HepG2 (cell line): ENCODE results near the gene ZFAND2B. TPM values are rescaled to one million over a fixed set of nuclear protein-coding genes. Genes with fewer than 3 reads are reported as not detected.

ENCODE experiments used
- BORCS8-MEF2B ChIP-seq: sonication (generic); formaldehyde crosslinking; IDR thresholded peaks from 2 replicates; pipeline ENCODE4 v1.8.0; 2022; ENCODE audit warnings: mild to moderate bottlenecking, missing genetic modification reagents
- CAMTA2 ChIP-seq: sonication (generic); formaldehyde crosslinking; IDR thresholded peaks from 2 replicates; pipeline ENCODE4 v1.4.0; 2020; ENCODE audit warnings: mild to moderate bottlenecking, missing genetic modification reagents, borderline replicate concordance
- ERF ChIP-seq: IDR thresholded peaks from 2 replicates; pipeline ENCODE4 v1.6.1; 2018; ENCODE audit warnings: missing biosample characterization, missing genetic modification reagents
- HES4 ChIP-seq: sonication (generic); formaldehyde crosslinking; IDR thresholded peaks from 2 replicates; pipeline ENCODE4 v1.9.0; 2021; ENCODE audit warnings: mild to moderate bottlenecking, missing genetic modification reagents, borderline replicate concordance
- MAFK ChIP-seq, 2 experiments: IDR thresholded peaks in 1 of 2; conservative IDR thresholded peaks in 1 of 2; 2 replicates each; pipeline ENCODE4 v1.6.1; 2011; ENCODE audit warnings: improper control_type of control experiment in 2 of 2, low read length in 2 of 2
- NCOA2 ChIP-seq: sonication (generic); formaldehyde crosslinking; IDR thresholded peaks from 2 replicates; pipeline ENCODE4 v1.8.0; 2022; ENCODE audit warnings: inconsistent platforms
- TEF ChIP-seq: sonication (generic); formaldehyde crosslinking; IDR thresholded peaks from 2 replicates; pipeline ENCODE4 v1.5.0; 2020; ENCODE audit warnings: missing genetic modification reagents
- TERF1 ChIP-seq: sonication (generic); formaldehyde crosslinking; IDR thresholded peaks from 2 replicates; pipeline ENCODE4 v1.8.0; 2022; ENCODE audit warnings: mild to moderate bottlenecking, missing genetic modification reagents, moderate library complexity
- TMF1 ChIP-seq: sonication (generic); formaldehyde crosslinking; IDR thresholded peaks from 2 replicates; pipeline ENCODE4 v1.8.1; 2022; ENCODE audit warnings: low read depth, missing genetic modification reagents
- TP53 ChIP-seq: sonication (generic); formaldehyde crosslinking; conservative IDR thresholded peaks from 2 replicates; pipeline ENCODE4 v1.4.0; 2020; ENCODE audit warnings: missing genetic modification reagents
- TRIM22 ChIP-seq: fragments of 450-650 bp; IDR thresholded peaks from 2 replicates; pipeline ENCODE4 v1.6.1; 2017
- ZBTB46 ChIP-seq: sonication (generic); formaldehyde crosslinking; IDR thresholded peaks from 2 replicates; pipeline ENCODE4 v1.4.0; 2020; ENCODE audit warnings: mild to moderate bottlenecking, missing genetic modification reagents, borderline replicate concordance
- ZC3H4 ChIP-seq: sonication (generic); formaldehyde crosslinking; IDR thresholded peaks from 2 replicates; pipeline ENCODE4 v1.4.0; 2020; ENCODE audit warnings: missing genetic modification reagents, borderline replicate concordance
- ZHX2 ChIP-seq, 2 experiments: sonication (generic) in 1 of 2; formaldehyde crosslinking in 1 of 2; IDR thresholded peaks; 2 replicates each; pipeline versions ENCODE4 v1.6.1 to v1.9.0; 2014 to 2022; ENCODE audit warnings: antibody characterized with exemption in 1 of 2, borderline replicate concordance in 1 of 2, inconsistent platforms in 1 of 2, low read depth in 1 of 2, missing genetic modification reagents in 1 of 2
- ZNF24 ChIP-seq: fragments of 450-650 bp; IDR thresholded peaks from 2 replicates; pipeline ENCODE4 v1.6.1; 2017; ENCODE audit warnings: antibody characterized with exemption, mild to moderate bottlenecking
- ZNF660 ChIP-seq: sonication (generic); formaldehyde crosslinking; IDR thresholded peaks from 2 replicates; pipeline ENCODE4 v1.5.1; 2020; ENCODE audit warnings: mild to moderate bottlenecking, low read depth, missing genetic modification reagents, borderline replicate concordance
- ZNF850 ChIP-seq: sonication (generic); formaldehyde crosslinking; conservative IDR thresholded peaks from 2 replicates; pipeline ENCODE4 v1.9.0; 2021; ENCODE audit warnings: mild to moderate bottlenecking, missing genetic modification reagents
- polyA plus RNA-seq, 8 experiments: library from polyadenylated mRNA; depleted of rRNA in 3 of 8; stranded (reverse) in 7 of 8; unstranded in 1 of 8; fragments of >200 nt; fragmentation: Illumina TruSeq in 4 of 8; extraction: Trizol in 4 of 8; gene quantifications; 2 replicates each; pipeline versions ENCODE4 v1.2.1 to v1.2.3, GENCODE V29; 2011 to 2016; ENCODE audit warnings: low read depth in 4 of 8, missing spikeins in 1 of 8, mixed read lengths in 1 of 8; ENCODE audit not compliant: insufficient read depth in 1 of 8
- total RNA-seq, 5 experiments: library from RNA; depleted of rRNA; stranded (reverse); fragments of >200 nt; fragmentation: Illumina TruSeq; extraction: Trizol; gene quantifications; 2 replicates each; pipeline ENCODE4 v1.2.3, GENCODE V29; 2016; ENCODE audit warnings: low read depth in 1 of 5

The ZFAND2B gene
- total and polyA plus RNA-seq, 2 of the 13 experiments (the other 11 are each of a cell fraction or from before 2014, with no cell fraction given), result 53.3 to 115 TPM

- peak; percentile 78; the same call in 1 of the 2 replicates for TF ChIP-seq TMF1 (CRISPR knock-in tag)
- TF ChIP-seq ZC3H4 (CRISPR knock-in tag), result no peak
- TF ChIP-seq ZNF660 (CRISPR knock-in tag), result no peak
- no peak for TF ChIP-seq ZHX2 (IDR thresholded peaks at IDR 0.05; ENCODE audit: low read depth)
- no peak for TF ChIP-seq ZHX2 (CRISPR knock-in tag; IDR thresholded peaks at IDR 0.05; ENCODE audit: borderline replicate concordance)
- no peak for TF ChIP-seq NCOA2
- TF ChIP-seq TP53 (CRISPR knock-in tag), result no peak
- TF ChIP-seq ZNF24, result 0 out of 2 replicates have a peak, but pooled peaks have one; percentile 22
- 0 out of 2 replicates have a peak, but pooled peaks have one; percentile 38 for TF ChIP-seq ZNF850
- peak; percentile 83 for TF ChIP-seq ERF (CRISPR knock-in tag)
- TF ChIP-seq TRIM22, result no peak
- TF ChIP-seq ZBTB46 (CRISPR knock-in tag), result no peak
- no peak for TF ChIP-seq HES4 (CRISPR knock-in tag)
- no peak; the same call in 1 of the 2 replicates for TF ChIP-seq BORCS8-MEF2B (CRISPR knock-in tag)
- TF ChIP-seq CAMTA2, result 0 out of 2 replicates have a peak, but pooled peaks have one; percentile 15
- no peak for TF ChIP-seq TERF1 (CRISPR knock-in tag)
- TF ChIP-seq TEF (CRISPR knock-in tag), result peak; percentile 35; the same call in 1 of the 2 replicates
- TF ChIP-seq MAFK (conservative IDR thresholded peaks at IDR 0.05 in 1 of 2, IDR thresholded peaks at IDR 0.05 in 1 of 2; ENCODE audit: low read length in 2 of 2), result 0 out of 4 replicates have a peak, but pooled peaks have one; percentile 1 to 8
Observed at GRCh38 chr2:219229305-219230058, 22.9 kb downstream of the ZFAND2B start, which contains the start of the genes ANKZF1 and ATG9A (continued).
